WTC11 (cell line): Measurements from ENCODE around the gene RTEL1. TPM values are rescaled to one million over a fixed set of nuclear protein-coding genes. Genes with fewer than 3 reads are reported as not detected.

Source experiments
- CBFB ChIP-seq: sonication (generic); formaldehyde crosslinking; IDR thresholded peaks from 2 replicates; pipeline ENCODE4 v1.8.1; 2022; ENCODE audit warnings: mild to moderate bottlenecking, low read depth, missing genetic modification reagents
- ETV6 ChIP-seq: sonication (generic); formaldehyde crosslinking; IDR thresholded peaks from 2 replicates; pipeline ENCODE4 v1.8.1; 2022; ENCODE audit warnings: mild to moderate bottlenecking, missing genetic modification reagents
- FOXJ3 ChIP-seq: sonication (generic); formaldehyde crosslinking; IDR thresholded peaks from 2 replicates; pipeline ENCODE4 v1.9.0; 2021; ENCODE audit warnings: missing genetic modification reagents, mild to moderate bottlenecking, borderline replicate concordance
- FOXK1 ChIP-seq: sonication (generic); formaldehyde crosslinking; IDR thresholded peaks from 2 replicates; pipeline ENCODE4 v1.8.0; 2022; ENCODE audit warnings: mild to moderate bottlenecking, moderate library complexity, missing genetic modification reagents
- GABPB1 ChIP-seq: sonication (generic); formaldehyde crosslinking; IDR thresholded peaks from 2 replicates; pipeline ENCODE4 v1.8.1; 2023; ENCODE audit warnings: mild to moderate bottlenecking, missing genetic modification reagents
- GRHL2 ChIP-seq: fragments of 250-450 bp; sonication (Bioruptor Pico); IDR thresholded peaks from 2 replicates; pipeline ENCODE4 v1.8.0; 2022; ENCODE audit warnings: mild to moderate bottlenecking, moderate library complexity; ENCODE audit not compliant: insufficient replicate concordance, severe bottlenecking
- NFYB ChIP-seq: sonication (generic); formaldehyde crosslinking; conservative IDR thresholded peaks from 2 replicates; pipeline ENCODE4 v1.8.0; 2022; ENCODE audit warnings: low read depth, missing genetic modification reagents
- SMAD3 ChIP-seq: sonication (generic); formaldehyde crosslinking; IDR thresholded peaks from 2 replicates; pipeline ENCODE4 v1.8.0; 2022; ENCODE audit warnings: missing genetic modification reagents, mild to moderate bottlenecking, borderline replicate concordance
- SOX15 ChIP-seq: fragments of 250-450 bp; sonication (Bioruptor Pico); IDR thresholded peaks from 2 replicates; pipeline ENCODE4 v1.9.0; 2021; ENCODE audit warnings: mild to moderate bottlenecking
- SP1 ChIP-seq: sonication (generic); formaldehyde crosslinking; conservative IDR thresholded peaks from 2 replicates; pipeline ENCODE4 v1.8.1; 2022; ENCODE audit warnings: missing genetic modification reagents
- TEAD1 ChIP-seq: sonication (generic); formaldehyde crosslinking; IDR thresholded peaks from 2 replicates; pipeline ENCODE4 v1.8.0; 2022; ENCODE audit warnings: mild to moderate bottlenecking, missing genetic modification reagents
- TEAD4 ChIP-seq: sonication (generic); formaldehyde crosslinking; IDR thresholded peaks from 2 replicates; pipeline ENCODE4 v1.8.0; 2022; ENCODE audit warnings: mild to moderate bottlenecking, missing genetic modification reagents
- ZNF138 ChIP-seq: sonication (generic); formaldehyde crosslinking; conservative IDR thresholded peaks from 2 replicates; pipeline ENCODE4 v1.8.1; 2022; ENCODE audit warnings: mild to moderate bottlenecking, moderate library complexity, missing genetic modification reagents
- ZNF232 ChIP-seq: sonication (generic); formaldehyde crosslinking; IDR thresholded peaks from 2 replicates; pipeline ENCODE4 v1.8.0; 2022; ENCODE audit warnings: mild to moderate bottlenecking, missing genetic modification reagents
- ZNF396 ChIP-seq: fragments of 250-450 bp; sonication (Bioruptor Pico); IDR thresholded peaks from 2 replicates; pipeline ENCODE4 v1.8.0; 2021; ENCODE audit warnings: mild to moderate bottlenecking, moderate library complexity, borderline replicate concordance
- total RNA-seq: library from RNA; stranded (reverse); gene quantifications from 3 replicates; pipeline ENCODE4 v1.2.3, GENCODE V29; 2021
- TF ChIP-seq, protein P1 (sequence below): sonication (generic); formaldehyde crosslinking; IDR thresholded peaks from 2 replicates; pipeline ENCODE4 v1.8.0; 2023; ENCODE audit warnings: missing genetic modification reagents
- TF ChIP-seq, protein P2 (sequence below): sonication (generic); formaldehyde crosslinking; IDR thresholded peaks from 2 replicates; pipeline ENCODE4 v1.8.1; 2022; ENCODE audit warnings: missing genetic modification reagents, borderline replicate concordance
- TF ChIP-seq, protein P3 (sequence below): sonication (generic); formaldehyde crosslinking; conservative IDR thresholded peaks from 2 replicates; pipeline ENCODE4 v1.8.1; 2023; ENCODE audit warnings: mild to moderate bottlenecking, low read depth, missing genetic modification reagents, moderate library complexity
- TF ChIP-seq, protein P4 (sequence below): sonication (generic); formaldehyde crosslinking; IDR thresholded peaks from 2 replicates; pipeline ENCODE4 v1.8.0; 2022; ENCODE audit warnings: mild to moderate bottlenecking, missing genetic modification reagents
- TF ChIP-seq, protein P5 (sequence below): fragments of 250-450 bp; sonication (Bioruptor Pico); IDR thresholded peaks from 2 replicates; pipeline ENCODE4 v2.1.2; 2022; ENCODE audit warnings: mild to moderate bottlenecking, moderate library complexity
- TF ChIP-seq, protein P6 (sequence below): sonication (generic); formaldehyde crosslinking; IDR thresholded peaks from 2 replicates; pipeline ENCODE4 v1.8.1; 2023; ENCODE audit warnings: mild to moderate bottlenecking, missing genetic modification reagents, borderline replicate concordance

Gene RTEL1
- total RNA-seq, 1 experiment from 2014 or later: 44.9 TPM

DNA sequence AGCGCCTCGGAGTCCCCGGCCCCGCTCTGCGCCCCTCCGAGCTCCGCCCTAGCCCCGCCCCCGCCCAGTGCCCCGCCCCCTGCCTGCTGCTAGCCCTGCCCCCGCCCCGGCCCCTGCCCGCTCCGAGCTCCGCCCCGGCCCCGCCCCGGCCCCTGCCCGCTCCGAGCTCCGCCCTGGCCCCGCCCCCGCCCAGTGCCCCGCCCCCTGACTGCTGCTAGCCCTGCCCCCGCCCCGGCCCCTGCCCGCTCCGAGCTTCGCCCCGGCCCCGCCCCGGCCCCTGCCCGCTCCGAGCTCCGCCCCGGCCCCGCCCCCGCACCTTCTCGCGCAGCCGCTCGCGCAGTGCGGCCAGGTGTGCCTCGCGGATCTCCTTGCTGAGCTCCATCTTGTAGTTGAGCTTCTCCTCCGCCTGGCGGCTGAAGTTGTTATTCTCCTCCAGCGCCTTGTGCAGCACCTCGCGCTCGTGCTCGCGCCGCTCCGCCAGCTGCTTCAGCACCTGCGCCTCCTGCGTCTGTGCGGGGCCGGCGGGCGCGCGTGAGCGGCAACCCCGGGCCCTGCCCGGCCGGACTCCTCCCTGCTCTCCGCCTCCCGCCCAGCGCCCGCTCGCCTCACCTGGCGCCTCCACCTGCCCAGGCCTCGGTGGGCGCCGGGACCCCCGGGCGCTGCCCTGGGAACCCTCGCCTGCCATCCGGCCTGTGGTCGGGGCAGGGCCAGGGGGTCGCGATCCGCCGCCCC lies 16.2 kb upstream of the RTEL1 start (continued):
- TF ChIP-seq GRHL2: no peak
- TF ChIP-seq ZNF232 (CRISPR knock-in tag): 0 out of 2 replicates have a peak, but pooled peaks have one; percentile 27
- TF ChIP-seq, protein P1, sequence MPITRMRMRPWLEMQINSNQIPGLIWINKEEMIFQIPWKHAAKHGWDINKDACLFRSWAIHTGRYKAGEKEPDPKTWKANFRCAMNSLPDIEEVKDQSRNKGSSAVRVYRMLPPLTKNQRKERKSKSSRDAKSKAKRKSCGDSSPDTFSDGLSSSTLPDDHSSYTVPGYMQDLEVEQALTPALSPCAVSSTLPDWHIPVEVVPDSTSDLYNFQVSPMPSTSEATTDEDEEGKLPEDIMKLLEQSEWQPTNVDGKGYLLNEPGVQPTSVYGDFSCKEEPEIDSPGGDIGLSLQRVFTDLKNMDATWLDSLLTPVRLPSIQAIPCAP (CRISPR knock-in tag): no peak
- TF ChIP-seq, protein P2, sequence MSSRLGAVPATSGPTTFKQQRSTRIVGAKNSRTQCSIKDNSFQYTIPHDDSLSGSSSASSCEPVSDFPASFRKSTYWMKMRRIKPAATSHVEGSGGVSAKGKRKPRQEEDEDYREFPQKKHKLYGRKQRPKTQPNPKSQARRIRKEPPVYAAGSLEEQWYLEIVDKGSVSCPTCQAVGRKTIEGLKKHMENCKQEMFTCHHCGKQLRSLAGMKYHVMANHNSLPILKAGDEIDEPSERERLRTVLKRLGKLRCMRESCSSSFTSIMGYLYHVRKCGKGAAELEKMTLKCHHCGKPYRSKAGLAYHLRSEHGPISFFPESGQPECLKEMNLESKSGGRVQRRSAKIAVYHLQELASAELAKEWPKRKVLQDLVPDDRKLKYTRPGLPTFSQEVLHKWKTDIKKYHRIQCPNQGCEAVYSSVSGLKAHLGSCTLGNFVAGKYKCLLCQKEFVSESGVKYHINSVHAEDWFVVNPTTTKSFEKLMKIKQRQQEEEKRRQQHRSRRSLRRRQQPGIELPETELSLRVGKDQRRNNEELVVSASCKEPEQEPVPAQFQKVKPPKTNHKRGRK (CRISPR knock-in tag): no peak
- TF ChIP-seq ZNF396: no peak
- TF ChIP-seq, protein P3, sequence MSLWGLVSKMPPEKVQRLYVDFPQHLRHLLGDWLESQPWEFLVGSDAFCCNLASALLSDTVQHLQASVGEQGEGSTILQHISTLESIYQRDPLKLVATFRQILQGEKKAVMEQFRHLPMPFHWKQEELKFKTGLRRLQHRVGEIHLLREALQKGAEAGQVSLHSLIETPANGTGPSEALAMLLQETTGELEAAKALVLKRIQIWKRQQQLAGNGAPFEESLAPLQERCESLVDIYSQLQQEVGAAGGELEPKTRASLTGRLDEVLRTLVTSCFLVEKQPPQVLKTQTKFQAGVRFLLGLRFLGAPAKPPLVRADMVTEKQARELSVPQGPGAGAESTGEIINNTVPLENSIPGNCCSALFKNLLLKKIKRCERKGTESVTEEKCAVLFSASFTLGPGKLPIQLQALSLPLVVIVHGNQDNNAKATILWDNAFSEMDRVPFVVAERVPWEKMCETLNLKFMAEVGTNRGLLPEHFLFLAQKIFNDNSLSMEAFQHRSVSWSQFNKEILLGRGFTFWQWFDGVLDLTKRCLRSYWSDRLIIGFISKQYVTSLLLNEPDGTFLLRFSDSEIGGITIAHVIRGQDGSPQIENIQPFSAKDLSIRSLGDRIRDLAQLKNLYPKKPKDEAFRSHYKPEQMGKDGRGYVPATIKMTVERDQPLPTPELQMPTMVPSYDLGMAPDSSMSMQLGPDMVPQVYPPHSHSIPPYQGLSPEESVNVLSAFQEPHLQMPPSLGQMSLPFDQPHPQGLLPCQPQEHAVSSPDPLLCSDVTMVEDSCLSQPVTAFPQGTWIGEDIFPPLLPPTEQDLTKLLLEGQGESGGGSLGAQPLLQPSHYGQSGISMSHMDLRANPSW: no peak
- no peak for TF ChIP-seq TEAD4 (CRISPR knock-in tag)
- TF ChIP-seq ZNF138 (CRISPR knock-in tag): no peak
- TF ChIP-seq, protein P4, sequence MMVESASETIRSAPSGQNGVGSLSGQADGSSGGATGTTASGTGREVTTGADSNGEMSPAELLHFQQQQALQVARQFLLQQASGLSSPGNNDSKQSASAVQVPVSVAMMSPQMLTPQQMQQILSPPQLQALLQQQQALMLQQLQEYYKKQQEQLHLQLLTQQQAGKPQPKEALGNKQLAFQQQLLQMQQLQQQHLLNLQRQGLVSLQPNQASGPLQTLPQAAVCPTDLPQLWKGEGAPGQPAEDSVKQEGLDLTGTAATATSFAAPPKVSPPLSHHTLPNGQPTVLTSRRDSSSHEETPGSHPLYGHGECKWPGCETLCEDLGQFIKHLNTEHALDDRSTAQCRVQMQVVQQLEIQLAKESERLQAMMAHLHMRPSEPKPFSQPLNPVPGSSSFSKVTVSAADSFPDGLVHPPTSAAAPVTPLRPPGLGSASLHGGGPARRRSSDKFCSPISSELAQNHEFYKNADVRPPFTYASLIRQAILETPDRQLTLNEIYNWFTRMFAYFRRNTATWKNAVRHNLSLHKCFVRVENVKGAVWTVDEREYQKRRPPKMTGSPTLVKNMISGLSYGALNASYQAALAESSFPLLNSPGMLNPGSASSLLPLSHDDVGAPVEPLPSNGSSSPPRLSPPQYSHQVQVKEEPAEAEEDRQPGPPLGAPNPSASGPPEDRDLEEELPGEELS (CRISPR knock-in tag): peak; percentile 55; the same call in 1 of the 2 replicates
- 0 out of 2 replicates have a peak, but pooled peaks have one; percentile 29 for TF ChIP-seq NFYB (CRISPR knock-in tag)
- peak; percentile 70 for TF ChIP-seq SP1 (CRISPR knock-in tag)
- TF ChIP-seq TEAD1 (CRISPR knock-in tag): peak; percentile 67; the same call in 1 of the 2 replicates
- TF ChIP-seq, protein P5, sequence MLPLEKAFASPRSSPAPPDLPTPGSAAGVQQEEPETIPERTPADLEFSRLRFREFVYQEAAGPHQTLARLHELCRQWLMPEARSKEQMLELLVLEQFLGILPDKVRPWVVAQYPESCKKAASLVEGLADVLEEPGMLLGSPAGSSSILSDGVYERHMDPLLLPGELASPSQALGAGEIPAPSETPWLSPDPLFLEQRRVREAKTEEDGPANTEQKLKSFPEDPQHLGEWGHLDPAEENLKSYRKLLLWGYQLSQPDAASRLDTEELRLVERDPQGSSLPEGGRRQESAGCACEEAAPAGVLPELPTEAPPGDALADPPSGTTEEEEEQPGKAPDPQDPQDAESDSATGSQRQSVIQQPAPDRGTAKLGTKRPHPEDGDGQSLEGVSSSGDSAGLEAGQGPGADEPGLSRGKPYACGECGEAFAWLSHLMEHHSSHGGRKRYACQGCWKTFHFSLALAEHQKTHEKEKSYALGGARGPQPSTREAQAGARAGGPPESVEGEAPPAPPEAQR (CRISPR knock-in tag): no peak
- peak; percentile 69 for TF ChIP-seq GABPB1
- 0 out of 2 replicates have a peak, but pooled peaks have one; percentile 45 for TF ChIP-seq ETV6 (CRISPR knock-in tag)
- TF ChIP-seq SMAD3 (CRISPR knock-in tag): 0 out of 2 replicates have a peak, but pooled peaks have one; percentile 9
- TF ChIP-seq, protein P6, sequence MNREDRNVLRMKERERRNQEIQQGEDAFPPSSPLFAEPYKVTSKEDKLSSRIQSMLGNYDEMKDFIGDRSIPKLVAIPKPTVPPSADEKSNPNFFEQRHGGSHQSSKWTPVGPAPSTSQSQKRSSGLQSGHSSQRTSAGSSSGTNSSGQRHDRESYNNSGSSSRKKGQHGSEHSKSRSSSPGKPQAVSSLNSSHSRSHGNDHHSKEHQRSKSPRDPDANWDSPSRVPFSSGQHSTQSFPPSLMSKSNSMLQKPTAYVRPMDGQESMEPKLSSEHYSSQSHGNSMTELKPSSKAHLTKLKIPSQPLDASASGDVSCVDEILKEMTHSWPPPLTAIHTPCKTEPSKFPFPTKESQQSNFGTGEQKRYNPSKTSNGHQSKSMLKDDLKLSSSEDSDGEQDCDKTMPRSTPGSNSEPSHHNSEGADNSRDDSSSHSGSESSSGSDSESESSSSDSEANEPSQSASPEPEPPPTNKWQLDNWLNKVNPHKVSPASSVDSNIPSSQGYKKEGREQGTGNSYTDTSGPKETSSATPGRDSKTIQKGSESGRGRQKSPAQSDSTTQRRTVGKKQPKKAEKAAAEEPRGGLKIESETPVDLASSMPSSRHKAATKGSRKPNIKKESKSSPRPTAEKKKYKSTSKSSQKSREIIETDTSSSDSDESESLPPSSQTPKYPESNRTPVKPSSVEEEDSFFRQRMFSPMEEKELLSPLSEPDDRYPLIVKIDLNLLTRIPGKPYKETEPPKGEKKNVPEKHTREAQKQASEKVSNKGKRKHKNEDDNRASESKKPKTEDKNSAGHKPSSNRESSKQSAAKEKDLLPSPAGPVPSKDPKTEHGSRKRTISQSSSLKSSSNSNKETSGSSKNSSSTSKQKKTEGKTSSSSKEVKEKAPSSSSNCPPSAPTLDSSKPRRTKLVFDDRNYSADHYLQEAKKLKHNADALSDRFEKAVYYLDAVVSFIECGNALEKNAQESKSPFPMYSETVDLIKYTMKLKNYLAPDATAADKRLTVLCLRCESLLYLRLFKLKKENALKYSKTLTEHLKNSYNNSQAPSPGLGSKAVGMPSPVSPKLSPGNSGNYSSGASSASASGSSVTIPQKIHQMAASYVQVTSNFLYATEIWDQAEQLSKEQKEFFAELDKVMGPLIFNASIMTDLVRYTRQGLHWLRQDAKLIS: no peak
- no peak for TF ChIP-seq FOXJ3 (CRISPR knock-in tag)
- TF ChIP-seq FOXK1 (CRISPR knock-in tag): peak; percentile 81
- TF ChIP-seq SOX15 (CRISPR knock-in tag): no peak
- 0 out of 2 replicates have a peak, but pooled peaks have one; percentile 52 for TF ChIP-seq CBFB (CRISPR knock-in tag)
